GM12878 (cell line): Measurements from ENCODE around the gene STOML3.

Experiments
- CBX5 ChIP-seq: sonication (generic); IDR thresholded peaks from 2 replicates; pipeline ENCODE4 v1.6.1; 2016; ENCODE audit warnings: low read depth, moderate library complexity, mild to moderate bottlenecking, inconsistent platforms
- PML ChIP-seq: IDR thresholded peaks from 2 replicates; pipeline ENCODE4 v1.6.1; 2012; ENCODE audit warnings: low read length, inconsistent platforms

GRCh38 chr13:38993381-38993780, 2.8 kb upstream of the STOML3 start:
- TF ChIP-seq PML = no peak
- no peak for TF ChIP-seq CBX5
